Loucy (cell line): Measurements from ENCODE around the gene CCDC85C.

ENCODE experiments used
- H2AFZ ChIP-seq: fragments of 200-600 bp; sonication (generic); 2 replicates; pipeline ENCODE4 v1.6.0; 2016; ENCODE audit warnings: antibody characterized with exemption, mild to moderate bottlenecking, low read length, moderate library complexity
- H3F3A ChIP-seq: fragments of 200-600 bp; 2 replicates; pipeline ENCODE4 v1.6.0; 2016; ENCODE audit warnings: antibody characterized with exemption, low read depth, mild to moderate bottlenecking
- H3K27me3 ChIP-seq: fragments of 200-600 bp; sonication (generic); 2 replicates; pipeline ENCODE4 v1.6.1; 2014; ENCODE audit warnings: low read length, mild to moderate bottlenecking; ENCODE audit not compliant: insufficient read depth, poor library complexity, severe bottlenecking
- H3K36me3 ChIP-seq: fragments of 200-600 bp; sonication (generic); 2 replicates; pipeline ENCODE4 v1.6.1; 2016; ENCODE audit warnings: low read length; ENCODE audit not compliant: insufficient read depth
- H3K4me1 ChIP-seq: fragments of 200-600 bp; sonication (generic); 2 replicates; pipeline ENCODE4 v1.5.1; 2014; ENCODE audit warnings: low read length, mild to moderate bottlenecking; ENCODE audit not compliant: insufficient read depth, poor library complexity, severe bottlenecking
- H3K4me2 ChIP-seq: fragments of 200-600 bp; sonication (generic); 2 replicates; pipeline ENCODE4 v1.6.0; 2014; ENCODE audit warnings: antibody characterized with exemption, low read length, low read depth, mild to moderate bottlenecking; ENCODE audit not compliant: poor library complexity, severe bottlenecking
- H3K4me3 ChIP-seq: fragments of 200-600 bp; sonication (generic); 2 replicates; pipeline ENCODE4 v1.5.1; 2014; ENCODE audit warnings: low read length, mild to moderate bottlenecking, mixed read lengths; ENCODE audit not compliant: poor library complexity, severe bottlenecking
- H3K79me2 ChIP-seq: fragments of 200-600 bp; sonication (generic); 2 replicates; pipeline ENCODE4 v1.6.1; 2014; ENCODE audit warnings: low read length; ENCODE audit not compliant: insufficient read depth
- H3K9ac ChIP-seq: fragments of 200-600 bp; sonication (generic); 2 replicates; pipeline ENCODE4 v1.6.0; 2014; ENCODE audit warnings: mild to moderate bottlenecking, low read depth, low read length, moderate library complexity; ENCODE audit not compliant: poor library complexity, severe bottlenecking
- H3K9me2 ChIP-seq: fragments of 200-600 bp; sonication (generic); replicated peaks from 2 replicates; pipeline ENCODE4 v1.6.1; 2016; ENCODE audit warnings: low read depth, low read length, mixed read lengths
- H3K9me3 ChIP-seq: fragments of 200-600 bp; sonication (generic); 2 replicates; pipeline ENCODE4 v1.6.1; 2014; ENCODE audit warnings: mild to moderate bottlenecking, antibody characterized with exemption, low read length, low read depth; ENCODE audit not compliant: insufficient read depth
- H4K20me1 ChIP-seq: fragments of 200-600 bp; sonication (generic); 2 replicates; pipeline ENCODE4 v1.6.0; 2014; ENCODE audit warnings: antibody characterized with exemption, low read length, mild to moderate bottlenecking; ENCODE audit not compliant: insufficient read depth, poor library complexity, severe bottlenecking
- EZH2phosphoT487 ChIP-seq: fragments of 200-600 bp; IDR thresholded peaks from 2 replicates; pipeline ENCODE4 v1.6.1; 2018; ENCODE audit warnings: antibody characterized with exemption, mild to moderate bottlenecking, moderate library complexity, borderline replicate concordance
- TF ChIP-seq, protein P1 (sequence below): fragments of 200-600 bp; sonication (generic); conservative IDR thresholded peaks from 2 replicates; pipeline ENCODE4 v1.5.1; 2014; ENCODE audit warnings: mild to moderate bottlenecking, antibody characterized with exemption, low read length

The CCDC85C gene

DNA sequence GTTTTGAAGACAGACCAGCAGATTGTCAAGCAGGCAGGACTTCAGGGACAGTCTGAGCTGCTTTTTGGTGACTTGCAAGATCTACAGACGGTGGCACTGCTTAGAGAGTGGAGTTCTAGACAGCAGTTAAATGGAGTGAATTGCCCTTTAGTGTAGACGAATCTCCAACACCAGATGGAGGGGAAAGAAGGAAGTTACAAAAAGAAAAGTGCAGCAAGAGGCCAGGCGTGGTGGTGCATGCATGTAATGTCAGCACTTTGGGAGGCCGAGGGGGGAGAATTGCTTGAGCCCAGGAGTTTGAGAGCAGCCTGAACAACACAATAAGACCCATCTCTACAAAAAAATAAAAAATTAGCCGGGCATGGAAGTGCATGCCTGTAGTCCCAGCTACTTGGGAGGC, 32.5 kb upstream of the CCDC85C start:
- no peaks in the 10 kb centered on the region for H3K79me2 ChIP-seq
- H3K4me1 ChIP-seq: no peaks in the 10 kb centered on the region
- no peak overlapping the region for H2AFZ ChIP-seq
- no peaks in the 10 kb centered on the region for H3F3A ChIP-seq
- H4K20me1 ChIP-seq: no peaks in the 10 kb centered on the region
- no peak overlapping the region for H3K4me3 ChIP-seq
- no peak overlapping the region for H3K9ac ChIP-seq
- H3K9me2 ChIP-seq: no peaks in the 10 kb centered on the region
- H3K9me3 ChIP-seq: no peaks in the 10 kb centered on the region
- H3K27me3 ChIP-seq: no peaks in the 10 kb centered on the region
- TF ChIP-seq EZH2phosphoT487: no peak
- TF ChIP-seq, protein P1, sequence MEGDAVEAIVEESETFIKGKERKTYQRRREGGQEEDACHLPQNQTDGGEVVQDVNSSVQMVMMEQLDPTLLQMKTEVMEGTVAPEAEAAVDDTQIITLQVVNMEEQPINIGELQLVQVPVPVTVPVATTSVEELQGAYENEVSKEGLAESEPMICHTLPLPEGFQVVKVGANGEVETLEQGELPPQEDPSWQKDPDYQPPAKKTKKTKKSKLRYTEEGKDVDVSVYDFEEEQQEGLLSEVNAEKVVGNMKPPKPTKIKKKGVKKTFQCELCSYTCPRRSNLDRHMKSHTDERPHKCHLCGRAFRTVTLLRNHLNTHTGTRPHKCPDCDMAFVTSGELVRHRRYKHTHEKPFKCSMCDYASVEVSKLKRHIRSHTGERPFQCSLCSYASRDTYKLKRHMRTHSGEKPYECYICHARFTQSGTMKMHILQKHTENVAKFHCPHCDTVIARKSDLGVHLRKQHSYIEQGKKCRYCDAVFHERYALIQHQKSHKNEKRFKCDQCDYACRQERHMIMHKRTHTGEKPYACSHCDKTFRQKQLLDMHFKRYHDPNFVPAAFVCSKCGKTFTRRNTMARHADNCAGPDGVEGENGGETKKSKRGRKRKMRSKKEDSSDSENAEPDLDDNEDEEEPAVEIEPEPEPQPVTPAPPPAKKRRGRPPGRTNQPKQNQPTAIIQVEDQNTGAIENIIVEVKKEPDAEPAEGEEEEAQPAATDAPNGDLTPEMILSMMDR: no peak
- H3K36me3 ChIP-seq: no peaks in the 10 kb centered on the region
- no peak overlapping the region for H3K4me2 ChIP-seq

DNA sequence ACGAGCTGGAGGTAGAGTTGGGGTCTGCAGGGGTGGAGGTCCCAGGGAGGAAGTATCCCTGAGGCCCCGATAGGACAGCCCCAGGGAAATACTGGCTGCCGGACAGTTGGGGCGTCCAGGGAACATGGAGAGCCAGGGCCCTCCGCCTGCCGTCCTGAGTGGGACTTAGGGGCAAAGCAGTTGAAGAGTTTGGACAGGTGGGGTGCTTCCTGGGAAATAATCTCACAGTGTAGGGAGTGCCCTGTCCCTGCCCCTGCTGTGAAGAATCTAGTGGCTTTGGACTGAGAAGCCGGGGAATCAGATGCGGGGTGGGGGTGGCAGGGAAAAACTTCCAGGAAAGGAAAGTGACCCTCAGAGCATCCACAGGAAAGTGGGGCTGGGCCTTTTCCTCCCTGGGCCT, 31.1 kb upstream of the CCDC85C start:
- Histone ChIP-seq H3K4me3 (no peak overlapping the region), H3K9ac (no peak overlapping the region), H3K4me1 (no peaks in the 10 kb centered on the region), H3K9me2 (no peaks in the 10 kb centered on the region), H3K4me2 (no peak overlapping the region), H4K20me1 (no peaks in the 10 kb centered on the region), H3K27me3 (no peaks in the 10 kb centered on the region), H3K9me3 (no peaks in the 10 kb centered on the region), H2AFZ (no peak overlapping the region), H3K36me3 (no peaks in the 10 kb centered on the region), H3F3A (no peaks in the 10 kb centered on the region), H3K79me2 (no peaks in the 10 kb centered on the region)
- TF ChIP-seq, protein P1: no peak
- no peak for TF ChIP-seq EZH2phosphoT487

DNA sequence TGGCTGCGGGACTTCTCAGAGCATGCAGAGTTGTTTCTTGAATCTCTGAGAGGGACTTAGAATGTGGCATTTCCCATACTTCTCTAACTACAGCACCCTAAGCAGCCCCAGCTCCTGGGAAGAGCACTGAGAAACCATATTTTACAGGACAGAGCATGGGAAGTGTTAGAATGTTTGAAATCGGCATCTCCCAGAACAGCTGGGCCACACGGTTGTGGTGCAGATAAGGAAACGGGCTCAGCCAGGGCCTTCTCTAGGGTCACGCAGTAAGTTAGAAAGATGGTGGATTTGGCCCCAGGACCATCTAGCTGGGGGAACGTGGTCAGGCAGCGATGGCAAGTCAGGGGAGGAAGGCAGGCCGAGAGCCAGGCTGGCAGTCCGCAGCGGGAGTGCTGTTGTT, 30.4 kb upstream of the CCDC85C start:
- H3K9ac ChIP-seq: no peak overlapping the region
- no peaks in the 10 kb centered on the region for H3K4me1 ChIP-seq
- no peaks in the 10 kb centered on the region for H3K9me2 ChIP-seq
- no peaks in the 10 kb centered on the region for H3K9me3 ChIP-seq
- no peaks in the 10 kb centered on the region for H3K36me3 ChIP-seq
- no peak overlapping the region for H3K4me2 ChIP-seq
- H3F3A ChIP-seq: no peaks in the 10 kb centered on the region
- H2AFZ ChIP-seq: no peak overlapping the region
- no peaks in the 10 kb centered on the region for H3K27me3 ChIP-seq
- H4K20me1 ChIP-seq: no peaks in the 10 kb centered on the region
- no peaks in the 10 kb centered on the region for H3K79me2 ChIP-seq
- H3K4me3 ChIP-seq: no peak overlapping the region
- TF ChIP-seq, protein P1: no peak
- TF ChIP-seq EZH2phosphoT487: no peak
